NCI-H460 (cell line): ENCODE data around the gene KCTD10. TPM values are rescaled to one million over a fixed set of nuclear protein-coding genes. Genes with fewer than 3 reads are reported as not detected.

Source experiments
- DNase-seq: peaks from one replicate; pipeline ENCODE4 v3.0.0-alpha.2; 2016; ENCODE audit warnings: low read depth; ENCODE audit errors: extremely low read depth
- total RNA-seq: library from RNA; depleted of rRNA; stranded (reverse); fragments of >200 nt; shearing (Covaris generic); gene quantifications from 2 replicates; pipeline ENCODE4 v1.2.3, GENCODE V29; 2014

KCTD10 gene
- total RNA-seq, 1 experiment from 2014 or later = 22.6 TPM

DNA sequence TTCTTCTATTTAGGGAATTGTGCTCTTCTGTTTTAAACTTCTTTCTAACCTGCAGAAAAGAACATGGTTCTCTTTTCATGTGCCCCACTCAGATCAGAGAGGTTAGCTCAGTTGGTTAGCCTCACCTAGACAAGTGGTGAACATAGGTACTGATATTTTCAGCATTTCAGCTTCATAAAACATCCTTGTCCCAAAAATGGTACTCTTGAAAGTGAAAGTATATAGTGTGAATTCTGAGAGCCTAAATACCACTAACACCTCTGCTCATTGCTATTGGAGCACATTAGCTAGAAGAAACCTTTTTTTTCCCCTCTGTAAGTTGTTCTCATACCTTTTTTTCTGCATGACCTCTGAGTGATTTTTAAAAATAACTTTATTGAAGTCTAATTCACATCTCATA lies 17.9 kb upstream of the KCTD10 start:
- DNase-seq = no peak

DNA sequence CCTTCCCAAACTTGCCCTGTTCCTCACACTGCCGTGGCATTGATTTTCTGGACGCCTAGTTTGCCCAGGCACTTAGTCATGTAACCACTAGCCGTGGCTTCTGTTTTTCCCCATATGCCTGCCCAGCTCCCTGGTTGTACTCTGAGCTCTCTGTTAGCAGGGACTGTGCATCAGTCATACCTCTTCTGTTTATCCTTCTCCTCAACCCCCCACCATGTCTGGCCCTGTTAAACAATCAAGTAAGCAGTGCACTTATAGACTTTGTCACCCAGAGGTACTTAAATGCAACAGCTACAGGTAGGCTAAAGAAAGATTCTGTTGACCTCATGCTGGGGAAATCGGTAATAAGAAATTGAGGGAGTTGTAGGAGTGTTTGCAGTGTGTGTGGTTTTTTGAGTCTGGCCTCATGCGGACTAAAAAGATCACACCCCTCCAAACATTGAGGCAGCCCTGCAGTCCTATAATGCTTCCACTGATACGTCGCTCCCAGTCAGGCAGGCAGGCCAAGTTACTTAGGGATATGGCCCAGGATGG lies 17.3 kb upstream of the KCTD10 start:
- no peak for DNase-seq

GRCh38 chr12:109493938-109494337 lies 16.8 kb upstream of the KCTD10 start:
- no peak for DNase-seq

DNA sequence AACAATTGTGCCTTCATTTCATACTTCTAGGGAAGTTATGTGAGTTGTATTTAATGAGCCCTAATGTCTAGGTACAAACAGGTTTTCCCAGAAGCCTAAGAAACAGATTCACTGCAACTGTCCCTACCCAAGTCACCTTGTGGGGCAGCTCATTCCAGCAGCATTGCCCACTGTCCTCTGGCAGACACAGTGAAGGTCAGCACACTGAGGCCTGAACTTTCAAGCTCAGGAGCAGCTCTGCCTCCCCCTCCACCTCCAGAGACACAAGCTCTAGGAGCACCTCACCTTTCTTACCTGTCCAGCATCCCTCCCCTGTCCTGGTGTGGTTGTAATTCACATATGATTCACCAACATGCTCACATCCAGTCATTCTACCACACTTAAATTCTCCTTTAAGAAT lies 16.0 kb upstream of the KCTD10 start:
- no peak for DNase-seq

GRCh38 chr12:109492371-109492770 lies 15.3 kb upstream of the KCTD10 start:
- DNase-seq = no peak

GRCh38 chr12:109491671-109492070 lies 14.6 kb upstream of the KCTD10 start:
- no peak for DNase-seq

DNA sequence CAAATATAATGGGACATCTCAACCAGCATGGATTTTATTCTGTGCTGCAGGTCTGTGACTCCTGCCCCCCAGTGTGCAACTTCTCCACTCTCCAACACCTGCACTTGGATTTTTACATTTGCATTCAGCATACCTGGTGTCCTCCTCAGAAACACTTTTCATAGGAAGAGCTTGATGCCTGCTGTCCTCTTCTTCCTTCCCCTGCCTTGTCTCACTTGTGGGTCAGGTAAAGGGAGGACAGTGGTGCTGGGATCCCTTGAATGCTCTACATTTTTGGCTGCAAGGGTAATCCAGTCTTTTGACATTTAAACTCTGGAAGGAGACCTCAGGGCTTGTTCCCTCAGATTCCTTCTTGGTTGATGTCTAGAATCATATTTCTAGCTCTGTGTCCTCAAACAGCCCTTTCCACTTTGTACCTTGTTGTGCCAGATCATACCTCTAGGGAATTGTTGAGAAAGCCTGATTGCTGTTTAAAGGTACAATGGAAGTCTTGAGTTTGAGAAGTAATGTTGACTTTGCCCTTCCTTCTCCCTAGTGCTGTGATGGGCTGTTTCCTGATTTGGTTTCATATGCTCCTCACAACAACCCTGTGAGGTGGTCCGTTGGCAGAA lies 13.0 kb upstream of the KCTD10 start:
- DNase-seq = no peak

- no peak for DNase-seq
These were observed 12.2 kb upstream of the KCTD10 start for GRCh38 chr12:109489016-109489954.

DNA sequence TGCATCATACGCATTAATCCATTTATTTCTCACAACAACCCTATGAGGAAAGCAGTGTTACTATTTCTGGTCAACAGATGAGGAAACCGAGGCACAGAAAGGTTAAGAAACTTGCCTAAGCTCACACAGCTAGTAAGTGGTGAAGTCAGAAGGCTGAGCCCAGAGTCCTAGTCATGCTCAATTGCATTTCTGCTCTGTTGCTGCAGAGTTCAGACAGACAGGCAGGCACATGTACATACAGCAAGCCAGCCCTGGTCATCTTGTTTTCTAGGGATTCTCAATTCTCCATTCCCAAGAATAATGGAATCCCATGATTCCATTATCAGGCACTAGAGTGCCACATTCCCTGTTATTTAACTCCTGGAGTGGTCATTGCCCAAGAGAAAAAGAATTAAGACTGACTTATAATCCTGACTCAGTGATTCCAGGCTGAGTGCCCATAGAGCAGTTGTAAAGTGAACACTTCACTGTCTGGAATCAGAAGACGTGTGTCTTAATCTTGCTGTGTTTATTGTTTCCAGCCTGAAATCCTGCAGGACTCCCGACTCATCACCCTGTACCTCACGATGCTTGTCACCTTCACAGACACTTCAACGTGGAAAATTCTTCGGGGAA lies 11.1 kb upstream of the KCTD10 start:
- no peak for DNase-seq

DNA sequence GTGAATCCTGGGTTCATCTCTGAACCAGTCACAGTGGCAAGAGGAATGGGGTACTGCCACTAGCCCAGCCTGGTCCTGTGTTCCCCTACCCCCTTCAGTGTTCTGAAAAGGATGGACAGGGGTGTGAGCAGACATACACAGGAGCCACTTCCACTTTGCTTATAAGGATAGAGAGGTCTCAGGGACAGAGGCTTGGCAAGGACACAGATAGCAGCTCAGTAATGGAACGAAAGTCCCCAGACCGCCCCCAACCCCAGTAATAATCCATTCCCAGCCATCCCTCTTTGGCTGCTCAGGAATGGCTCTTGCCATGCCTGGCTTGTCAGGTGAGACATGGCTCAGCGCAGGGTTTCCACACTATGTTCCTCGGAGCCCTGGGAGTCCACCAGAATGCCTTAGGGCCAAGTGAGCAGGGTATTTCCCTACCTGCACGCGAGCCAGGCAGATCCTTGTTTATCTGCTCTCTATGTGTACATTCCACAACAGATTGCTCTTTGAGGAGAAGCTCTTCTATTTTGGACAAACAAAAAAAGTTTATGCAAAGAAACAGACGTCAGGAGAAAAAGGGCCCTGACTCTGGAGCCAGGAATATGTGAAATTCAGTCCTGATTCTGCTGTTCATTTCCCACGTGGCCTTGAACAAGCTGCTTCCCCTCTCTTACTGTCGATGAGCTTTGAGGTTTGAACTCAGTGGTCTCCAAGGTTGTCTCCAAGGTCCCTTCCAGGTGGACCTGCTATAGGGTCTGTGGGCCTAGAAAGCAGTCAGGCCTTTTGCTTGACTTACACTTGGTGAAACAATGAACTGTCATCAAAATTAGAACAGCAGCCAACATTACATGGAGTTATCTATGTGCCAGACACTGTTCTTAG lies 10.3 kb upstream of the KCTD10 start:
- DNase-seq = no peak

DNA sequence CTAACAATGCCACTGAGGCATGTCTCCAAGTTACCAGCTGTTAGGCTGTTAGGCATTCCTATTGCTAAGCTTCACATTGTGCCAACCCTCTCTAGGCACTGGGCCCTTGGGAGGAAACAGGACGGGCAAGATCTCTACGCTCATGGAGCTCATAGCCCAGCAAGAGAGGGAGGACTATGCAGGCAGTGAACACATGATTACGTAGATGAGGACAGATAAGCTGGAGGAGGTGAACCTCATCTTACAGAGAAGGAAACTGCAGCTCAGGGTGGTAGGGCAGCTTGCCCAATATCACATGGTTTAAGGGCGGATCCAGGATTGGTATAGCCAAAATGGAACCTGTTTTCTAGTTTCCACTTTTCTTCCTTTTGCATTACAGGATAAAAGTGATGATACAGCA lies 8.1 kb upstream of the KCTD10 start:
- no peak for DNase-seq

DNA sequence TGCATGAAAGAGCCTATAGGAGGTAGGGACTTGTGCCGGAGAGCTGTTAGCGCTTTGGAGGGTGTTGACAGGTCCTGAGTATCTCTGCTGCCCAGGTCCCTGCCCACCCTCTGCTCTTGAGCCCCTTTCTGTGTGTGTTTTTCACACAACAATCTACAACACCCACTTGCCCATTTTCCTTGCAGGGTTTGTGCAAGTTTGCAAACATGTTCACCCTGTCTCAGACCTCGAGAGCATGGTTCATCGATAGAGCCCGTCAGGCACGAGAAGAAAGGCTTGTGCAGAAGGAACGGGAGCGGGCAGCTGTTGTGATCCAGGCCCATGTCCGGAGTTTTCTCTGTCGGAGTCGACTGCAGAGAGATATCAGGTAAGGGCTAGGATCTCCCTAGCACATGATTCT lies 6.2 kb upstream of the KCTD10 start:
- no peak for DNase-seq

GRCh38 chr12:109482894-109483293 lies 5.8 kb upstream of the KCTD10 start:
- no peak for DNase-seq

GRCh38 chr12:109482491-109482890 lies 5.4 kb upstream of the KCTD10 start:
- DNase-seq = no peak

GRCh38 chr12:109481863-109482262 lies 4.8 kb upstream of the KCTD10 start:
- no peak for DNase-seq

- no peak for DNase-seq
These were observed 3.3 kb upstream of the KCTD10 start for GRCh38 chr12:109480356-109480755.

GRCh38 chr12:109479761-109480160 lies 2.7 kb upstream of the KCTD10 start:
- no peak for DNase-seq

- DNase-seq = no peak
These were observed 839 bp upstream of the KCTD10 start for GRCh38 chr12:109477963-109478315.

GRCh38 chr12:109476807-109477184 lies 304 bp downstream of the KCTD10 start:
- no peak for DNase-seq

- DNase-seq = no peak
These were observed 900 bp downstream of the KCTD10 start for GRCh38 chr12:109475993-109476806.
